Fibroblast of lung (primary cell): ENCODE results near the gene TOR4A. TPM values are rescaled to one million over a fixed set of nuclear protein-coding genes. Genes with fewer than 3 reads are reported as not detected.

Experiments
- DNase-seq, 2 donors: peaks; one replicate each; pipeline versions ENCODE4 v3.0.0 to v3.0.0-alpha.2; 2010; ENCODE audit warnings: low read depth in 2 of 2
- H2AFZ ChIP-seq: 2 replicates; pipeline ENCODE4 v1.5.1; 2012; ENCODE audit warnings: low read length, control low read depth, inconsistent platforms
- H3K27ac ChIP-seq: 2 replicates; pipeline ENCODE4 v1.5.1; 2011; ENCODE audit warnings: low read length, control low read depth; ENCODE audit not compliant: insufficient read depth
- H3K27me3 ChIP-seq: 2 replicates; pipeline ENCODE4 v1.5.1; 2011; ENCODE audit warnings: mild to moderate bottlenecking, low read length; ENCODE audit not compliant: control insufficient read depth, insufficient read depth
- H3K36me3 ChIP-seq: 2 replicates; pipeline ENCODE4 v1.5.1; 2011; ENCODE audit warnings: low read length; ENCODE audit not compliant: control insufficient read depth, insufficient read depth
- H3K4me1 ChIP-seq: 2 replicates; pipeline ENCODE4 v1.5.1; 2011; ENCODE audit warnings: low read length; ENCODE audit not compliant: control insufficient read depth, insufficient read depth; ENCODE audit errors: extremely low read depth
- H3K4me2 ChIP-seq: 2 replicates; pipeline ENCODE4 v1.5.1; 2011; ENCODE audit warnings: low read length, control low read depth; ENCODE audit not compliant: insufficient read depth; ENCODE audit errors: extremely low read depth
- H3K4me3 ChIP-seq, 4 experiments: fragments of 200-600 bp in 1 of 4; sonication (generic) in 1 of 4; replicated peaks in 1 of 4; 2 replicates each; pipeline ENCODE4 v1.5.1; 2011 to 2016; ENCODE audit warnings: low read length in 4 of 4, low read depth in 3 of 4, mild to moderate bottlenecking in 3 of 4, control low read depth in 2 of 4, inconsistent platforms in 1 of 4, mixed read lengths in 1 of 4; ENCODE audit not compliant: insufficient read depth in 1 of 4; ENCODE audit errors: control extremely low read depth in 1 of 4
- H3K79me2 ChIP-seq: 2 replicates; pipeline ENCODE4 v1.5.1; 2012; ENCODE audit warnings: mild to moderate bottlenecking, low read length, inconsistent platforms; ENCODE audit not compliant: control insufficient read depth, insufficient read depth
- H3K9ac ChIP-seq: 2 replicates; pipeline ENCODE4 v1.5.1; 2011; ENCODE audit warnings: mild to moderate bottlenecking, low read length, control low read depth; ENCODE audit not compliant: insufficient read depth
- H3K9me3 ChIP-seq: 2 replicates; pipeline ENCODE4 v1.5.1; 2012; ENCODE audit warnings: low read depth, low read length; ENCODE audit not compliant: control insufficient read depth, insufficient read depth
- H4K20me1 ChIP-seq: 2 replicates; pipeline ENCODE4 v1.5.1; 2011; ENCODE audit warnings: low read length; ENCODE audit not compliant: control insufficient read depth, insufficient read depth; ENCODE audit errors: extremely low read depth
- EZH2 ChIP-seq: IDR thresholded peaks from 2 replicates; pipeline ENCODE4 v1.5.1; 2012; ENCODE audit warnings: low read length, control low read depth, mild to moderate bottlenecking; ENCODE audit errors: missing control alignments
- polyA plus RNA-seq, 2 donors: library from polyadenylated mRNA; depleted of rRNA in 1 of 2; stranded (reverse) in 1 of 2; unstranded in 1 of 2; fragments of >200 nt; gene quantifications; 2 replicates each; pipeline ENCODE4 v1.2.1, GENCODE V29; 2011 to 2012; ENCODE audit warnings: missing spikeins in 1 of 2
- total RNA-seq: library from RNA; depleted of rRNA; stranded (reverse); fragments of >200 nt; gene quantifications from 2 replicates; pipeline ENCODE4 v1.2.1, GENCODE V29; 2014
- TF ChIP-seq, protein P1 (sequence below), 2 donors: IDR thresholded peaks in 1 of 2; conservative IDR thresholded peaks in 1 of 2; 1 replicate in 1 of 2; 2 replicates in 1 of 2; pipeline ENCODE4 v1.5.1; 2011 to 2012; ENCODE audit warnings: low read length in 2 of 2, control low read depth in 1 of 2, inconsistent platforms in 1 of 2, low read depth in 1 of 2, mild to moderate bottlenecking in 1 of 2

TOR4A gene
- total and polyA plus RNA-seq, 2 donors (not counting 1 experiment from before 2014, with no cell fraction given): 3.3 to 22.1 TPM

DNA sequence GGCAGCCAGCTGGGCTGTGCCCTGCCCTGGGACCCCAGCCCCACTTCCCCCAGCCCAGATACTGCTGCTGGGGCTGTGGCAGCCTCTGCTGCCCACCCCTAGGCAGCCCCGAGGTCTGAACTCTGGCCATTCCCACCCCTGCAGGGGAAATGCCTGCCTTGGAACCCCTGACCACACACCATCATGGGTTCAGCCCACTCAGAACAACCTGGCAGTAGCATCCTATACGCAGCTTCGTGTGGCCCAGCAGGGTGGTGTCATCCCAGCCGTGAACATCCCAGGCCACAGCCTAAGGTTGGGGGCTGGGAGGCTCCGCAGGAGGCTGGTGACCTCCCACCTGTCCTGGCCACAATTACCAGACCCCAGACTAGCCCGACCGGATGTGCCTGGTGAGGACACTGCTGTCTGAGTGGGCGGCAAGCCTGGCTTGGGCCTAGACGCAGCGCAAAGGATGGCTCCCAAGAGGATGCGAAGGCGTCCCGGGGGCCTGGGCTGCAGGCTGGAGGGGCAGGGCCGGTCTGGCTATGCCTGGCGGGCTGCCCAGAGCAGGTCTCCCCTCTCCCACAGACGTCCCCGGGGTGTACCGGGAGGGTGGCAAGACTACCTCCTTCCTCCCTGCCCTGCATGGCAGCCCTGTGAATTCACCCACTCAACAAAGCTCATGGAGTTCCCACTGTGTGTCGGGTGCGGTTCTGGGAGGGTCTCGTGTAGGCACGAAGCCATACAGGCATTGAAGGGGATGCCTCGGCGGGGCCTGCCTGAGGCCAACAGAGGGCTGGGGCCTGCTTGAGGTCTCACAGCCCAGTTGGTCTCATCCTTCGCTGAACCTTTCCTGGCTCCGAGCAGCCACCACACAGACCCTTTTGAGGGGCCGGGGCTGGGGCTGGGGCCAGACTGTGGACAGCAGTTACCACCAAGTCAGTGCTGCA lies 48.3 kb upstream of the TOR4A start:
- TF ChIP-seq EZH2: no peak
- TF ChIP-seq, protein P1, sequence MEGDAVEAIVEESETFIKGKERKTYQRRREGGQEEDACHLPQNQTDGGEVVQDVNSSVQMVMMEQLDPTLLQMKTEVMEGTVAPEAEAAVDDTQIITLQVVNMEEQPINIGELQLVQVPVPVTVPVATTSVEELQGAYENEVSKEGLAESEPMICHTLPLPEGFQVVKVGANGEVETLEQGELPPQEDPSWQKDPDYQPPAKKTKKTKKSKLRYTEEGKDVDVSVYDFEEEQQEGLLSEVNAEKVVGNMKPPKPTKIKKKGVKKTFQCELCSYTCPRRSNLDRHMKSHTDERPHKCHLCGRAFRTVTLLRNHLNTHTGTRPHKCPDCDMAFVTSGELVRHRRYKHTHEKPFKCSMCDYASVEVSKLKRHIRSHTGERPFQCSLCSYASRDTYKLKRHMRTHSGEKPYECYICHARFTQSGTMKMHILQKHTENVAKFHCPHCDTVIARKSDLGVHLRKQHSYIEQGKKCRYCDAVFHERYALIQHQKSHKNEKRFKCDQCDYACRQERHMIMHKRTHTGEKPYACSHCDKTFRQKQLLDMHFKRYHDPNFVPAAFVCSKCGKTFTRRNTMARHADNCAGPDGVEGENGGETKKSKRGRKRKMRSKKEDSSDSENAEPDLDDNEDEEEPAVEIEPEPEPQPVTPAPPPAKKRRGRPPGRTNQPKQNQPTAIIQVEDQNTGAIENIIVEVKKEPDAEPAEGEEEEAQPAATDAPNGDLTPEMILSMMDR (conservative IDR thresholded peaks at IDR 0.05 in 1 of 2, IDR thresholded peaks at IDR 0.05 in 1 of 2; ENCODE audit: low read depth in 1 of 2, low read length in 2 of 2): no peak
- no peak overlapping the region for H3K27ac ChIP-seq
- H3K9me3 ChIP-seq: no peaks in the 10 kb centered on the region
- no peaks in the 10 kb centered on the region for H3K79me2 ChIP-seq
- H3K9ac ChIP-seq: no peak overlapping the region
- no peak overlapping the region for H3K4me3 ChIP-seq
- no peak for DNase-seq
- no peak overlapping the region for H3K4me2 ChIP-seq
- H3K4me1 ChIP-seq: no peaks in the 10 kb centered on the region
- no peak overlapping the region for H2AFZ ChIP-seq
- no peaks in the 10 kb centered on the region for H3K27me3 ChIP-seq
- no peaks in the 10 kb centered on the region for H3K36me3 ChIP-seq
- no peaks in the 10 kb centered on the region for H4K20me1 ChIP-seq

DNA sequence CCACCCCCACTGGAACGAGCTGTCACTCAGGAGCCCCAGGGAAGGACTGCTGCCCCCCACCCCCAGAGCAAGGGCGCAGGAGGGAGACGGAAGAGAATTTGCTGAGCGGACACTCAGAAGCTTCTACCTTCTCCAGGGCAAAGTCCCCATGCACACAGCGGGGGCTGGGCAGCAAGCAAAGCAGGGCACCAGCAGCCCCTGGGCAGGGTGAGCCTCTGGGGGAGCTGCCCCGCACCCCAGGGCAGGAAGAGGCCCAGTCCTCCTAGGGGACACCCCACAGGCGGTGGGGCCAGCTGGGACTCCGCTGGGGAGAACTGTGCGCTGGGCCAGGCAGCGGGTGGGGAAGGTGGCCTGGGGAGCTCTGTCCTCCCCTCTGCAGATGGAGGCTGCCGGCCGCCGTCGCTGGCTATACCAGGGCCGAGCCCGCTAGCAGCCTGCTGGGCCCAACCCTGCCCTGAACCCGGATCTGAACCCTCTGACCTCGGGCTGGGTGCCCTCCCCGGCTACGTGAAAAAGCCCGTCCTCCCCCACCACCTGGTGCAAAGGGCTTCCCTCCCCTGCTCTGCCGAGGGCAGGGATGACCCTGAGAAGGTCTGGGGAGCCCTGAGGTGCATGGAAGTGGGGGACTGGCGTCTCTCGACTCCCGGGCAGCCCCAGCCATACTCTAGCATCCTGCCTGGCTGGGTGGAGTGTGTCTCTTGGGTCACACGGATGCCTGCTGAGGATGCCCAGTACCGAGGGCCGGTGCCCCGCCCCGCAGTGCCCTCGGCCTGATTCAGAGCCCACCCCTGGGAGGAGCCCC lies 47.4 kb upstream of the TOR4A start:
- H2AFZ ChIP-seq: no peak overlapping the region
- no peak overlapping the region for H3K4me3 ChIP-seq
- no peaks in the 10 kb centered on the region for H3K27me3 ChIP-seq
- no peaks in the 10 kb centered on the region for H4K20me1 ChIP-seq
- H3K36me3 ChIP-seq: no peaks in the 10 kb centered on the region
- H3K27ac ChIP-seq: no peak overlapping the region
- no peak for DNase-seq
- TF ChIP-seq, protein P1 (conservative IDR thresholded peaks at IDR 0.05 in 1 of 2, IDR thresholded peaks at IDR 0.05 in 1 of 2; ENCODE audit: low read depth in 1 of 2, low read length in 2 of 2): no peak
- no peak for TF ChIP-seq EZH2
- no peaks in the 10 kb centered on the region for H3K4me1 ChIP-seq
- no peak overlapping the region for H3K4me2 ChIP-seq
- H3K79me2 ChIP-seq: no peaks in the 10 kb centered on the region
- H3K9ac ChIP-seq: no peak overlapping the region
- H3K9me3 ChIP-seq: no peaks in the 10 kb centered on the region

DNA sequence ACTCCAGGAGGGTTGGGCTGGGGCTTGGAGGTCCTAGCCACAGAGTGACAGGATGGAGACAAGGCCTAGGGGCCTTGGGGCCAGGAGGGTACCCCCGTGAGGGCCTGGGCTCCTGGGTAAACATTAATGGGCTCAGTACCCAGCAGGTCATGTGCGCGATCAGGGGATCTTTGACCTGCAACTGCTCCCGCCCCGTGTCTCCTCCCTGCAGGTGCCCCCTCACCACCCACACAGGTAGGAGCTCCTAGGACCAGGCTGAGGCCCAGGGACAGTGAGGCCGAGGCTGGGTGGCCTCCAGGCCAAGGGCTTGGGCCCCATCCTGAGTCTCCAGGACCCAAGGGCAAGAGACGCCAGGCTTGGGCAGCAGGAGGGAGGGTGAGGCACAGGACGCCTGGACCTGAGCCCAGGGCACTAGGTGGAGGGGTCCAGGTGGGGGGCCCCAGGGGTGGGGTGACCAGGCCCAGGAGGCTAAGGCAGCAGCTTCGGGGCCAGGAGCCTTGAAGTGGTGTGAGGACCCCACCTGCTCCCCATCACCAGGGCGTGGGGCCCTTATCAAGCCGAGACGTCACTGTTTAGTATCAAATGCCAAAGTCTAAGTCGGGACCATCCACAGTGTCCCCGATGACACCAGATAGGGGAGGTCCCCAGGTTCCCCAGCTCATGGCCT lies 46.7 kb upstream of the TOR4A start, which contains the start of gene SLC34A3:
TSS of gene SLC34A3 (plus strand) at position 197 of the 667 bp plus-strand sequence. CDS start 802 bp downstream, outside the sequence.
- Histone ChIP-seq H3K4me2 (no peak within 1 kb of the TSS), H3K79me2 (no peaks in the 10 kb centered on the region), H3K4me3 (no peak within 1 kb of the TSS), H4K20me1 (no peaks in the 10 kb centered on the region), H3K27me3 (no peaks in the 10 kb centered on the region), H2AFZ (no peak within 1 kb of the TSS), H3K9me3 (no peaks in the 10 kb centered on the region), H3K27ac (no peak within 1 kb of the TSS), H3K4me1 (no peaks in the 10 kb centered on the region), H3K9ac (no peak within 1 kb of the TSS), H3K36me3 (no peaks in the 10 kb centered on the region)
- no peak for DNase-seq
- TF ChIP-seq, protein P1 (conservative IDR thresholded peaks at IDR 0.05 in 1 of 2, IDR thresholded peaks at IDR 0.05 in 1 of 2; ENCODE audit: low read depth in 1 of 2, low read length in 2 of 2): no peak
- no peak for TF ChIP-seq EZH2
